ENCODE measurements around the gene CABLES2.
"Not testable (repeated sequence)": the region's sequence is repeated elsewhere in the genome, so short reads cannot be mapped to it uniquely, and the experiment has no call there.

The CABLES2 gene

GRCh38 chr20:62388839-62389600 is 18.1 kb downstream of the CABLES2 start:
- no peak for DNase-seq (ENCODE audit: low read depth)

GRCh38 chr20:62387933-62388635 is 19.0 kb downstream of the CABLES2 start:
- DNase-seq (ENCODE audit: low read depth), result no peak

GRCh38 chr20:62387219-62387913 is 19.7 kb downstream of the CABLES2 start:
- no peak for DNase-seq (ENCODE audit: low read depth)

- DNase-seq (ENCODE audit: low read depth), result peak; percentile 82
Measured at GRCh38 chr20:62386383-62387218, 20.5 kb downstream of the CABLES2 start, which contains the start of gene RPS21. TSS of gene RPS21 (plus strand) at chr20:62387103. CDS start at chr20:62387339, 236 bp downstream.

GRCh38 chr20:62382306-62383198 is 24.5 kb downstream of the CABLES2 start:
- peak; percentile 73 for DNase-seq (ENCODE audit: low read depth)

GRCh38 chr20:62381842-62382241 is 25.2 kb downstream of the CABLES2 start:
- no peak for DNase-seq (ENCODE audit: low read depth)

- no peak for DNase-seq (ENCODE audit: low read depth)
Measured at GRCh38 chr20:62381202-62381797, 25.8 kb downstream of the CABLES2 start.

GRCh38 chr20:62378215-62378614 is 28.9 kb downstream of the CABLES2 start:
- no peak for DNase-seq (ENCODE audit: low read depth)

GRCh38 chr20:62377615-62378178 is 29.4 kb downstream of the CABLES2 start:
- DNase-seq (ENCODE audit: low read depth), result no peak

GRCh38 chr20:62377064-62377461 is 30.0 kb downstream of the CABLES2 start:
- DNase-seq (ENCODE audit: low read depth), result no peak

GRCh38 chr20:62376112-62377063 is 30.7 kb downstream of the CABLES2 start:
- DNase-seq (ENCODE audit: low read depth), result peak; percentile 93

GRCh38 chr20:62374331-62375152 is 32.5 kb downstream of the CABLES2 start:
- no peak for DNase-seq (ENCODE audit: low read depth)

- not testable (repeated sequence) for DNase-seq (ENCODE audit: low read depth)
Measured at GRCh38 chr20:62373631-62374179, 33.4 kb downstream of the CABLES2 start.

GRCh38 chr20:62372042-62372993 is 34.8 kb downstream of the CABLES2 start:
- DNase-seq (ENCODE audit: low read depth), result no peak

- no peak for DNase-seq (ENCODE audit: low read depth)
Measured at GRCh38 chr20:62371588-62372041, 35.5 kb downstream of the CABLES2 start.

Data from amniotic epithelial cell (primary cell).